Trophoblast cell (in vitro differentiated cells and primary cell): ENCODE results near the gene ARNT2.

Source experiments
- DNase-seq, 2 donors: peaks; one replicate each; pipeline ENCODE4 v3.0.0-alpha.2; 2016
- H2AFZ ChIP-seq: 2 replicates; pipeline ENCODE4 v1.6.1; 2013; ENCODE audit warnings: low read length, moderate library complexity, mild to moderate bottlenecking; ENCODE audit not compliant: insufficient read depth, poor library complexity
- H2AK5ac ChIP-seq: 2 replicates; pipeline ENCODE4 v1.6.1; 2013; ENCODE audit warnings: mild to moderate bottlenecking, low read length
- H2BK120ac ChIP-seq: 2 replicates; pipeline ENCODE4 v1.6.1; 2013; ENCODE audit warnings: low read length, mild to moderate bottlenecking, moderate library complexity; ENCODE audit not compliant: insufficient read depth, poor library complexity
- H2BK12ac ChIP-seq: 2 replicates; pipeline ENCODE4 v1.6.1; 2013; ENCODE audit warnings: mild to moderate bottlenecking, low read length, moderate library complexity
- H2BK5ac ChIP-seq: 2 replicates; pipeline ENCODE4 v1.6.1; 2013; ENCODE audit warnings: low read length, low read depth, moderate library complexity, mild to moderate bottlenecking; ENCODE audit not compliant: poor library complexity
- H3K14ac ChIP-seq: 2 replicates; pipeline ENCODE4 v1.6.1; 2013; ENCODE audit warnings: mild to moderate bottlenecking, low read length
- H3K18ac ChIP-seq: 2 replicates; pipeline ENCODE4 v1.6.1; 2013; ENCODE audit warnings: mild to moderate bottlenecking, low read length
- H3K23ac ChIP-seq: 2 replicates; pipeline ENCODE4 v1.6.1; 2013; ENCODE audit warnings: low read length
- H3K27ac ChIP-seq: 2 replicates; pipeline ENCODE4 v1.5.1; 2013; ENCODE audit warnings: low read depth, mild to moderate bottlenecking, inconsistent platforms, low read length, moderate library complexity
- H3K27me3 ChIP-seq: 2 replicates; pipeline ENCODE4 v1.6.1; 2013; ENCODE audit warnings: inconsistent platforms, mild to moderate bottlenecking, low read length, moderate library complexity; ENCODE audit not compliant: insufficient read depth
- H3K36me3 ChIP-seq, 2 experiments: 1 replicate in 1 of 2; 2 replicates in 1 of 2; pipeline ENCODE4 v1.6.1; 2013; ENCODE audit warnings: low read length in 2 of 2, mild to moderate bottlenecking in 2 of 2, moderate library complexity in 1 of 2; ENCODE audit not compliant: insufficient read depth in 2 of 2, control insufficient read depth in 1 of 2
- H3K4ac ChIP-seq: 2 replicates; pipeline ENCODE4 v1.6.1; 2013; ENCODE audit warnings: low read depth, mild to moderate bottlenecking, low read length, moderate library complexity
- H3K4me1 ChIP-seq, 2 experiments: 1 replicate in 1 of 2; 2 replicates in 1 of 2; pipeline ENCODE4 v1.6.1; 2013; ENCODE audit warnings: low read length in 2 of 2, mild to moderate bottlenecking in 2 of 2, moderate library complexity in 1 of 2; ENCODE audit not compliant: insufficient read depth in 2 of 2, control insufficient read depth in 1 of 2
- H3K4me2 ChIP-seq: 2 replicates; pipeline ENCODE4 v1.6.1; 2013; ENCODE audit warnings: inconsistent platforms, mild to moderate bottlenecking, low read length, moderate library complexity
- H3K4me3 ChIP-seq: 2 replicates; pipeline ENCODE4 v1.5.1; 2013; ENCODE audit warnings: mild to moderate bottlenecking, low read depth, low read length, inconsistent platforms
- H3K79me1 ChIP-seq: one replicate; pipeline ENCODE4 v1.6.1; 2013; ENCODE audit warnings: low read length
- H3K79me2 ChIP-seq: 2 replicates; pipeline ENCODE4 v1.6.1; 2013; ENCODE audit warnings: low read length, mild to moderate bottlenecking; ENCODE audit not compliant: control insufficient read depth, insufficient read depth, poor library complexity
- H3K9ac ChIP-seq: 2 replicates; pipeline ENCODE4 v1.6.1; 2013; ENCODE audit warnings: mild to moderate bottlenecking, low read length
- H3K9me3 ChIP-seq: 2 replicates; pipeline ENCODE4 v1.6.1; 2013; ENCODE audit warnings: low read depth, mild to moderate bottlenecking, control low read depth, inconsistent platforms, low read length; ENCODE audit not compliant: insufficient read depth
- H4K12ac ChIP-seq: 2 replicates; pipeline ENCODE4 v1.6.1; 2013; ENCODE audit warnings: low read depth, mild to moderate bottlenecking, low read length, moderate library complexity
- H4K8ac ChIP-seq: 2 replicates; pipeline ENCODE4 v1.6.1; 2013; ENCODE audit warnings: low read depth, mild to moderate bottlenecking, low read length, moderate library complexity
- H4K91ac ChIP-seq: one replicate; pipeline ENCODE4 v1.6.1; 2013; ENCODE audit warnings: low read depth, mild to moderate bottlenecking, low read length, moderate library complexity
- WGBS: extraction: QIAGEN DNeasy Blood & Tissue Kit; methylation state at CpG from one replicate; pipeline ENCODE4 v1.1.7; 2013; ENCODE audit warnings: missing lambda C conversion rate; ENCODE audit not compliant: insufficient read length, insufficient coverage; ENCODE audit errors: extremely low coverage; 5-methylcytosine and 5-hydroxymethylcytosine counted together

The ARNT2 gene

DNA sequence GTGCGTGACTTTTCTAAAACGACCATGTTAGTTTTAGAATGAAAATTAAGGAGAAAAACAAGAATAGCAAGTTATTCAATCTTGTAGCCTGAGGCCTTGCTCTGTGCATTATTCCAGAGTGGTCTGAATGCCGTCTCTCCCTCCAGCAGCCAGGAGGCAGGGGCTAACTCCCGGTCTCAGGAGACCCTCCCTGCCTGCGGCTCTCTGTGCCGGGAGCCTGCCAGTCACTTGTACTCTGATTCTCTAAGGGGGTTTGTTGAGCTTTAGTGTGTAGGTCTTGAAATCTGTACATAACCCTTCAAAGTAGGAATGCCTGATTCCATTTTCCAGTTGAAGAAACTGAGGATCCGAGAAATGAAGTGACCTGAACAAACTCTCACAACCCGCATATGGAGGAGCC is 97.3 kb downstream of the ARNT2 start:
- no peak overlapping the region for H2AFZ ChIP-seq
- H3K27ac ChIP-seq: no peak overlapping the region
- no peak overlapping the region for H2BK5ac ChIP-seq
- no CpG with 5 or more reads among the region's 8 CpGs for WGBS
- no peaks in the 10 kb centered on the region for H3K27me3 ChIP-seq
- H2BK12ac ChIP-seq: no peak overlapping the region
- H3K9me3 ChIP-seq: peaks cover 2% of the 10 kb centered on the region
- no peak overlapping the region for H4K12ac ChIP-seq
- no peak overlapping the region for H3K4ac ChIP-seq
- H3K23ac ChIP-seq: no peak overlapping the region
- no peak overlapping the region for H4K91ac ChIP-seq
- no peaks in the 10 kb centered on the region for H3K36me3 ChIP-seq
- H3K79me1 ChIP-seq: peaks cover 2% of the 10 kb centered on the region
- H3K18ac ChIP-seq: no peak overlapping the region
- H3K14ac ChIP-seq: no peak overlapping the region
- H4K8ac ChIP-seq: peak overlapping the region; percentile 59
- H3K4me1 ChIP-seq: peaks cover 9 to 16% of the 10 kb centered on the region in 2 experiments
- no peaks in the 10 kb centered on the region for H3K79me2 ChIP-seq
- H3K9ac ChIP-seq: no peak overlapping the region
- no peak overlapping the region for H2AK5ac ChIP-seq
- no peak overlapping the region for H3K4me3 ChIP-seq
- peak; percentile 28 to 85 for DNase-seq
- no peak overlapping the region for H3K4me2 ChIP-seq
- H2BK120ac ChIP-seq: no peak overlapping the region

DNA sequence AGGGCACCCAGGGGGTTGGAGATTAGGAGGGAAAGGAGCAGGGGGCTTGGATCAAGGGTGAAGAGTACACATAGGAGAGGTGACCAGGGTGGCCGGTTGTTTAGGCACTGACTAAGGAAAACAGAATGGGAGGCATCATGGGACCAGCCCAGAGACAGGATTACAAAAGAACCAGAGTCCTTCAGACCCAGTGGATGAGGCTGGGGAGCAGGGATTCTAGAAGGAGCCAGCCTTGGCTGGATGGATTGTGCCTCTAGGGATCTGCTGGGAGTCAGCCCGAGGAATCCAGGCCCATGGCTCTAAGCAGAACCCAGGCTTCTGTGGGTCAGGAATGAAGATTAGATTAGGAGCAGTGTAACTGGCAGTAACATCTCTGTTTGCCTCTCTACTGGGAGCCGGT is 98.6 kb downstream of the ARNT2 start:
- Histone ChIP-seq H2AK5ac (no peak overlapping the region), H2BK5ac (no peak overlapping the region), H3K14ac (no peak overlapping the region), H3K27me3 (no peaks in the 10 kb centered on the region), H2BK120ac (no peak overlapping the region), H3K9me3 (peaks cover 2% of the 10 kb centered on the region), H3K27ac (no peak overlapping the region), H3K18ac (no peak overlapping the region), H4K12ac (no peak overlapping the region), H3K9ac (no peak overlapping the region), H3K4me1 (peaks cover 12 to 20% of the 10 kb centered on the region in 2 experiments), H3K36me3 (no peaks in the 10 kb centered on the region), H3K79me1 (peaks cover 2% of the 10 kb centered on the region), H3K4ac (no peak overlapping the region), H3K79me2 (no peaks in the 10 kb centered on the region), H3K4me2 (no peak overlapping the region), H2AFZ (no peak overlapping the region), H3K23ac (no peak overlapping the region), H2BK12ac (no peak overlapping the region), H4K91ac (no peak overlapping the region), H4K8ac (no peak overlapping the region), H3K4me3 (no peak overlapping the region)
- WGBS: no CpG with 5 or more reads among the region's 3 CpGs
- peak; percentile 89 to 90 for DNase-seq

DNA sequence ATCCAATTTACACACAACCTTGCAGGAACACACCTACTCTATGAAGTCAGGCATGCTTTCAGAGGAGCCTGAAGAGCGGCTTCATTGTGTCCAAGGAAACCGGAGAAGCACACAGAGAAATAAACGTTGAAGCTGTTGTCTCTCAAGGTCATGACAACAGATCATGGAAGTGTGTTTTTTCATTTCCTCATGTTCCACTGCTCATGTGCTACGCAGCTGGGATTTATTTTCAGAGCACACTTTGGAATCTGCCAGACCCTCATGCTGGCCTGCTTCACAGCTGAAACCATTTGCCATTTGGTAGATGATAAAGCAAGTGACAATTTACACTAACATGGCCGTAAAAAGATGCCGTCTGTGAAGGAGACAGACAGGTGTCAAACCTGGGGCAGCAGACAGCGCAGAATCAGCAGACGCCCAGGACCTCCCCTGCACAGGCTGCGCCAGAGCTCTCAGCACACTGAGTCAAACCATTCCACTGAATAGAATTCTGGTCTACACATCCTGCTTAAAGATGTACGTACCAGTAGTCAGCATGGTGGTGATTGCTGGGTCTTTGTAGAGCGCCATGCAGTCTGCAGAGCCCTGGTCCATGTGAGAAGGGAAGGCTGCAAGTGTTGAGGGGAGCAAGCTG is 99.3 kb downstream of the ARNT2 start:
- Histone ChIP-seq H3K18ac (no peak overlapping the region), H3K4me2 (no peak overlapping the region), H3K4me3 (no peak overlapping the region), H3K9ac (no peak overlapping the region), H3K23ac (no peak overlapping the region), H3K79me2 (no peaks in the 10 kb centered on the region), H2AK5ac (no peak overlapping the region), H2AFZ (no peak overlapping the region), H2BK120ac (no peak overlapping the region), H2BK12ac (no peak overlapping the region), H3K27me3 (no peaks in the 10 kb centered on the region), H4K8ac (no peak overlapping the region), H3K4ac (no peak overlapping the region), H3K79me1 (peaks cover 2% of the 10 kb centered on the region), H3K4me1 (peaks cover 12 to 21% of the 10 kb centered on the region in 2 experiments), H3K9me3 (peaks cover 2% of the 10 kb centered on the region), H2BK5ac (no peak overlapping the region), H3K36me3 (no peaks in the 10 kb centered on the region), H4K91ac (no peak overlapping the region), H4K12ac (no peak overlapping the region), H3K27ac (no peak overlapping the region), H3K14ac (no peak overlapping the region)
- peak in 1 of 2 donors; percentile 38 for DNase-seq
- WGBS: no CpG with 5 or more reads among the region's 11 CpGs

DNA sequence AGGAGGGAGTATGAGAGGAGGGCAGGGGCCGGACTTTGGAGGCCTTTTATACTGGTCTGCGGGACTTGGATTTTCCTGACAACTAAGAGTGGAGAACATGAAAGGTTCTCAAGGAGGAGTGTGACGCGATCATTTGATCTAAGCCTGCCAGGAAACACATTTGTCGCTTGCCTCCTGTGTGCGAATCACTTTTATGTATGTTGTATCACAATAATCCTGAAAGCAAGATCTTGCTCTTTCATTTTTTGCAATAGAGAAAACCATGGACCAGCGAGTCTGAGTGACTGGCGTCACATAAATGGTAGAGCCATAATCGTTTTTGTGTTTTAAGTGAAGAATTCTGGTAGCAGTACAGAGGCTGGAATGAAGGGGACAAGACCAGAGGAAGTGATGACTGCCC is 100.7 kb downstream of the ARNT2 start:
- Histone ChIP-seq H2BK12ac (no peak overlapping the region), H3K4me1 (peaks cover 12 to 21% of the 10 kb centered on the region in 2 experiments), H2AK5ac (no peak overlapping the region), H3K4me3 (no peak overlapping the region), H3K79me2 (no peaks in the 10 kb centered on the region), H3K18ac (no peak overlapping the region), H3K36me3 (no peaks in the 10 kb centered on the region), H4K91ac (no peak overlapping the region), H2BK120ac (no peak overlapping the region), H3K79me1 (peaks cover 2% of the 10 kb centered on the region), H3K23ac (no peak overlapping the region), H3K9me3 (peaks cover 2% of the 10 kb centered on the region), H4K8ac (no peak overlapping the region), H4K12ac (no peak overlapping the region), H3K27me3 (no peaks in the 10 kb centered on the region), H3K14ac (no peak overlapping the region), H2BK5ac (no peak overlapping the region), H3K4me2 (no peak overlapping the region), H2AFZ (no peak overlapping the region), H3K27ac (no peak overlapping the region), H3K4ac (no peak overlapping the region), H3K9ac (no peak overlapping the region)
- no peak for DNase-seq
- no CpG with 5 or more reads among the region's 9 CpGs for WGBS
